Liver (tissue), 9 donors: ENCODE results near the gene PPP2R5C. TPM values are rescaled to one million over a fixed set of nuclear protein-coding genes. Genes with fewer than 3 reads are reported as not detected.

Source experiments
- DNase-seq: peaks from one replicate; pipeline ENCODE4 v3.0.0-alpha.2; 2017; ENCODE audit warnings: low spot score
- H3K27ac ChIP-seq, 2 donors: one replicate each; pipeline ENCODE4 v1.7.0; 2013; ENCODE audit warnings: inconsistent platforms in 2 of 2, low read length in 2 of 2, control low read depth in 1 of 2, low read depth in 1 of 2, mild to moderate bottlenecking in 1 of 2
- H3K27me3 ChIP-seq, 4 donors: one replicate each; pipeline versions ENCODE4 v1.6.1 to v1.7.0; 2013; ENCODE audit warnings: low read length in 3 of 4, inconsistent platforms in 1 of 4, mild to moderate bottlenecking in 1 of 4, moderate library complexity in 1 of 4; ENCODE audit not compliant: control insufficient read depth in 4 of 4, insufficient read depth in 4 of 4
- H3K36me3 ChIP-seq, 4 donors: one replicate each; pipeline versions ENCODE4 v1.6.1 to v1.7.0; 2013; ENCODE audit warnings: low read length in 3 of 4, mild to moderate bottlenecking in 3 of 4, low read depth in 1 of 4, moderate library complexity in 1 of 4; ENCODE audit not compliant: control insufficient read depth in 4 of 4, insufficient read depth in 3 of 4
- H3K4me1 ChIP-seq, 4 donors: one replicate each; pipeline versions ENCODE4 v1.6.1 to v1.7.0; 2013; ENCODE audit warnings: low read length in 3 of 4, mild to moderate bottlenecking in 3 of 4, moderate library complexity in 1 of 4; ENCODE audit not compliant: control insufficient read depth in 4 of 4, insufficient read depth in 4 of 4
- H3K4me3 ChIP-seq, 3 donors: one replicate each; pipeline versions ENCODE4 v1.6.1 to v1.7.0; 2013; ENCODE audit warnings: low read length in 3 of 3, control low read depth in 1 of 3, low read depth in 1 of 3, mild to moderate bottlenecking in 1 of 3
- H3K9ac ChIP-seq, 2 donors: one replicate each; pipeline ENCODE4 v1.7.0; 2013; ENCODE audit warnings: low read length in 2 of 2, mild to moderate bottlenecking in 2 of 2, moderate library complexity in 2 of 2, control low read depth in 1 of 2, low read depth in 1 of 2
- H3K9me3 ChIP-seq, 4 donors: one replicate each; pipeline versions ENCODE4 v1.6.1 to v1.7.0; 2013; ENCODE audit warnings: low read length in 3 of 4; ENCODE audit not compliant: control insufficient read depth in 4 of 4
- ATF3 ChIP-seq: IDR thresholded peaks from 2 replicates; pipeline ENCODE4 v1.6.1; 2016; ENCODE audit warnings: antibody characterized with exemption
- CTCF ChIP-seq: fragments of 150-350 bp; IDR thresholded peaks from 2 replicates; pipeline ENCODE4 v1.5.1; 2017; ENCODE audit warnings: improper control_type of control experiment, low read depth, low read length; ENCODE audit not compliant: missing input control
- EGR1 ChIP-seq, 2 donors: IDR thresholded peaks; 2 replicates each; pipeline ENCODE4 v1.6.1; 2016 to 2018; ENCODE audit warnings: antibody characterized with exemption in 2 of 2, low read depth in 2 of 2
- FOXA1 ChIP-seq: IDR thresholded peaks from 2 replicates; pipeline ENCODE4 v1.6.1; 2016; ENCODE audit warnings: antibody characterized with exemption
- FOXA2 ChIP-seq: IDR thresholded peaks from 2 replicates; pipeline ENCODE4 v1.6.1; 2016; ENCODE audit warnings: antibody characterized with exemption
- GABPA ChIP-seq, 2 donors: IDR thresholded peaks in 1 of 2; conservative IDR thresholded peaks in 1 of 2; 2 replicates each; pipeline ENCODE4 v1.6.1; 2016; ENCODE audit warnings: antibody characterized with exemption in 2 of 2, mild to moderate bottlenecking in 1 of 2, moderate library complexity in 1 of 2
- HNF4A ChIP-seq, 2 donors: conservative IDR thresholded peaks; 2 replicates each; pipeline ENCODE4 v1.6.1; 2016; ENCODE audit warnings: antibody characterized with exemption in 2 of 2, mild to moderate bottlenecking in 2 of 2
- HNF4G ChIP-seq: IDR thresholded peaks from 2 replicates; pipeline ENCODE4 v1.6.1; 2016; ENCODE audit warnings: antibody characterized with exemption
- JUND ChIP-seq, 2 donors: IDR thresholded peaks; 2 replicates each; pipeline ENCODE4 v1.6.1; 2016; ENCODE audit warnings: antibody characterized with exemption in 2 of 2
- MAX ChIP-seq: IDR thresholded peaks from 2 replicates; pipeline ENCODE4 v1.6.1; 2016; ENCODE audit warnings: antibody characterized with exemption
- NR2F2 ChIP-seq: IDR thresholded peaks from 2 replicates; pipeline ENCODE4 v1.6.1; 2016; ENCODE audit warnings: antibody characterized with exemption
- RAD21 ChIP-seq, 2 donors: IDR thresholded peaks; 2 replicates each; pipeline ENCODE4 v1.6.1; 2016; ENCODE audit warnings: antibody characterized with exemption in 2 of 2, mild to moderate bottlenecking in 2 of 2
- REST ChIP-seq: IDR thresholded peaks from 2 replicates; pipeline ENCODE4 v1.6.1; 2016; ENCODE audit warnings: antibody characterized with exemption, mild to moderate bottlenecking
- RXRA ChIP-seq, 2 donors: IDR thresholded peaks; 2 replicates each; pipeline ENCODE4 v1.6.1; 2017 to 2018; ENCODE audit warnings: antibody characterized with exemption in 2 of 2, mild to moderate bottlenecking in 1 of 2
- TAF1 ChIP-seq: conservative IDR thresholded peaks from 2 replicates; pipeline ENCODE4 v1.6.1; 2016; ENCODE audit warnings: antibody characterized with exemption, mild to moderate bottlenecking
- YY1 ChIP-seq: IDR thresholded peaks from 2 replicates; pipeline ENCODE4 v1.6.1; 2016; ENCODE audit warnings: antibody characterized with exemption, mild to moderate bottlenecking
- ZBTB33 ChIP-seq: IDR thresholded peaks from 2 replicates; pipeline ENCODE4 v1.6.1; 2016; ENCODE audit warnings: antibody characterized with exemption
- WGBS: extraction: QIAGEN DNeasy Blood & Tissue Kit; methylation state at CpG from one replicate; pipeline ENCODE4 v1.1.7; 2013; 5-methylcytosine and 5-hydroxymethylcytosine counted together
- polyA plus RNA-seq, 2 donors: library from polyadenylated mRNA; stranded (reverse) in 1 of 2; unstranded in 1 of 2; fragments of 200-250 nt in 1 of 2; fragments of >200 nt in 1 of 2; fragmentation: Nextera tagmentation in 1 of 2; extraction: Ambion mirVana in 1 of 2; gene quantifications; one replicate each; pipeline versions ENCODE4 v1.2.1 to v1.2.3, GENCODE V29; 2013 to 2015
- total RNA-seq, 2 donors: library from RNA; depleted of rRNA; stranded (reverse); fragments of >200 nt; gene quantifications; one replicate each; pipeline ENCODE4 v1.2.3, GENCODE V29; 2014
- donor health status: healthy.
- donor health status: healthy.
- donor health status: healthy.
- donor health status: healthy.
- donor health status: healthy.

The PPP2R5C gene
- total and polyA plus RNA-seq, 4 donors: 33.5 to 52.3 (median 43.9) TPM

GRCh38 chr14:101732118-101732517 is 29.4 kb upstream of the PPP2R5C start (continued):
- no peak for TF ChIP-seq CTCF

- Histone ChIP-seq H3K4me1 (peaks cover 0 to 4% (median 0%) of the 10 kb centered on the region in 4 donors), H3K9me3 (peaks cover 0 to 2% (median under 1%) of the 10 kb centered on the region in 4 donors), H3K36me3 (no peaks in the 10 kb centered on the region), H3K27ac (no peak overlapping the region), H3K4me3 (no peak overlapping the region), H3K27me3 (peaks cover 0 to 3% (median 0%) of the 10 kb centered on the region in 4 donors), H3K9ac (no peak overlapping the region)
- DNase-seq: no peak
- WGBS: 97% methylated on average over 4 of the region's 4 CpGs
- TF ChIP-seq TAF1: no peak
- no peak for TF ChIP-seq HNF4A (conservative IDR thresholded peaks at IDR 0.05)
- TF ChIP-seq RAD21 (IDR thresholded peaks at IDR 0.05): no peak
- no peak for TF ChIP-seq HNF4G
- no peak for TF ChIP-seq NR2F2
- TF ChIP-seq FOXA1: no peak
- TF ChIP-seq EGR1 (IDR thresholded peaks at IDR 0.05; ENCODE audit: low read depth in 2 of 2): no peak
- TF ChIP-seq YY1: no peak
- no peak for TF ChIP-seq RXRA (IDR thresholded peaks at IDR 0.05)
- no peak for TF ChIP-seq ATF3
- TF ChIP-seq FOXA2: no peak
- TF ChIP-seq ZBTB33: no peak
- TF ChIP-seq JUND (IDR thresholded peaks at IDR 0.05): no peak
- no peak for TF ChIP-seq MAX
Measured at GRCh38 chr14:101733211-101733610, 28.3 kb upstream of the PPP2R5C start.

- H3K27ac ChIP-seq: no peak overlapping the region
- WGBS: 94% methylated on average over 16 of the region's 16 CpGs
- TF ChIP-seq RXRA (IDR thresholded peaks at IDR 0.05) (no peak), HNF4G (no peak), GABPA (IDR thresholded peaks at IDR 0.05 in 1 of 2, conservative IDR thresholded peaks at IDR 0.05 in 1 of 2) (no peak), NR2F2 (no peak), REST (no peak), MAX (no peak), HNF4A (conservative IDR thresholded peaks at IDR 0.05) (no peak)
- H3K4me3 ChIP-seq: no peak overlapping the region
- H3K9ac ChIP-seq: no peak overlapping the region
- H3K27me3 ChIP-seq: peaks cover 0 to 3% (median 0%) of the 10 kb centered on the region in 4 donors
- peaks cover 0 to 4% (median 0%) of the 10 kb centered on the region in 4 donors for H3K4me1 ChIP-seq
- peaks cover 0 to 2% (median under 1%) of the 10 kb centered on the region in 4 donors for H3K9me3 ChIP-seq
- no peaks in the 10 kb centered on the region for H3K36me3 ChIP-seq
- DNase-seq: no peak
Measured at GRCh38 chr14:101734246-101734847, 27.2 kb upstream of the PPP2R5C start.
